HL-60 (cell line): Measurements from ENCODE around the gene PTBP1.

Source experiments
- DNase-seq, 2 experiments: peaks; one replicate each; pipeline ENCODE4 v3.0.0-alpha.2; 2010 to 2020; ENCODE audit warnings: low read depth in 1 of 2, low spot score in 1 of 2
- H3K27ac ChIP-seq: fragments of 250-450 bp; sonication (Bioruptor Pico); replicated peaks from 2 replicates; pipeline ENCODE4 v1.5.1; 2020; ENCODE audit warnings: mild to moderate bottlenecking, moderate library complexity
- H3K27me3 ChIP-seq: fragments of 250-450 bp; sonication (Bioruptor Pico); 2 replicates; pipeline ENCODE4 v1.5.1; 2021; ENCODE audit warnings: mild to moderate bottlenecking, moderate library complexity; ENCODE audit not compliant: insufficient read depth, poor library complexity, severe bottlenecking
- H3K4me3 ChIP-seq: replicated peaks from 2 replicates; pipeline ENCODE4 v1.5.1; 2011; ENCODE audit warnings: mild to moderate bottlenecking, control low read depth, low read length; ENCODE audit not compliant: insufficient read depth
- GABPA ChIP-seq: IDR thresholded peaks from 2 replicates; pipeline ENCODE4 v1.6.1; 2012; ENCODE audit warnings: low read depth
- POLR2AphosphoS5 ChIP-seq: IDR thresholded peaks from 2 replicates; pipeline ENCODE4 v1.6.1; 2012; ENCODE audit warnings: low read depth
- SPI1 ChIP-seq: IDR thresholded peaks from 2 replicates; pipeline ENCODE4 v1.6.1; 2012; ENCODE audit warnings: low read depth, mild to moderate bottlenecking, borderline replicate concordance
- TF ChIP-seq, protein P1 (sequence below): IDR thresholded peaks from 2 replicates; pipeline ENCODE4 v1.6.1; 2012; ENCODE audit warnings: low read depth; ENCODE audit not compliant: insufficient replicate concordance
- TF ChIP-seq, protein P2 (sequence below): IDR thresholded peaks from one replicate; pipeline ENCODE4 v1.5.1; 2011; ENCODE audit warnings: low read length, control low read depth, inconsistent platforms; ENCODE audit not compliant: insufficient read depth

Gene PTBP1

DNA sequence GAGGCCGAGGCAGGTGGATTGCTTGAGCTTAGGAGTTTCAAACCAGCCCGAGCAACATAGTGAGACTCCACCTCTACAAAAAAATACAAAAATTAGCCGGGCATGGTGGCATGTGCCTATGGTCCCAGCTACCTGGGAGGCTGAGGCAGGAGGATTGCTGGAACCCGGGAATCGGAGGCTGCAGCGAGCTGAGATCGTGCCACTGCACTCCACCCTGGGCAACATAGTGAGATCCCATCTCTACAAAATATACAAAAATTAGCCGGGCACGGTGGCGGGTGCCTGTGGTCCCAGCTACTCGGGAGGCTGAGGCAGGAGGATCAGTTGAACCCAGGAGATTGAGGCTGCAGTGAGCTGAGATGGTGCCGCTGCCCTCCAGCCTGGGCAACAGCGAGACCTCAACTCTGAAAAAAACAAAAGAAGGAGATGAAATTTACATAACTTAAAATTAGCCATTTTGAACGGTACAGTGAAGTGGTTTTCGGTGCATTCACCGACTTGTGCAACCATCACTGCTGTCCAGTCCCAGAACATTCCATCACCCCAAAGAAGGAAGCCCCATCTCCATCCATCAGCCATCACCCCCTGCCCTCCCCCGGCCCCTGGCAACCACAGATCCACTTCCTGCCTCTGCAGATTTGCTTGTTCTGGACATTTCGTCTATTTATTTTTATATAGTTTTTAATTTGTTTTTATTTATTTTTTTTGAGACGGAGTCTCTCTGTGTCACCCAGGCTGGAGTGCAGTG, 28.8 kb downstream of the PTBP1 start:
- Histone ChIP-seq H3K27ac (peak overlapping the region; percentile 98), H3K27me3 (no peaks in the 10 kb centered on the region), H3K4me3 (no peak overlapping the region)
- TF ChIP-seq, protein P1, sequence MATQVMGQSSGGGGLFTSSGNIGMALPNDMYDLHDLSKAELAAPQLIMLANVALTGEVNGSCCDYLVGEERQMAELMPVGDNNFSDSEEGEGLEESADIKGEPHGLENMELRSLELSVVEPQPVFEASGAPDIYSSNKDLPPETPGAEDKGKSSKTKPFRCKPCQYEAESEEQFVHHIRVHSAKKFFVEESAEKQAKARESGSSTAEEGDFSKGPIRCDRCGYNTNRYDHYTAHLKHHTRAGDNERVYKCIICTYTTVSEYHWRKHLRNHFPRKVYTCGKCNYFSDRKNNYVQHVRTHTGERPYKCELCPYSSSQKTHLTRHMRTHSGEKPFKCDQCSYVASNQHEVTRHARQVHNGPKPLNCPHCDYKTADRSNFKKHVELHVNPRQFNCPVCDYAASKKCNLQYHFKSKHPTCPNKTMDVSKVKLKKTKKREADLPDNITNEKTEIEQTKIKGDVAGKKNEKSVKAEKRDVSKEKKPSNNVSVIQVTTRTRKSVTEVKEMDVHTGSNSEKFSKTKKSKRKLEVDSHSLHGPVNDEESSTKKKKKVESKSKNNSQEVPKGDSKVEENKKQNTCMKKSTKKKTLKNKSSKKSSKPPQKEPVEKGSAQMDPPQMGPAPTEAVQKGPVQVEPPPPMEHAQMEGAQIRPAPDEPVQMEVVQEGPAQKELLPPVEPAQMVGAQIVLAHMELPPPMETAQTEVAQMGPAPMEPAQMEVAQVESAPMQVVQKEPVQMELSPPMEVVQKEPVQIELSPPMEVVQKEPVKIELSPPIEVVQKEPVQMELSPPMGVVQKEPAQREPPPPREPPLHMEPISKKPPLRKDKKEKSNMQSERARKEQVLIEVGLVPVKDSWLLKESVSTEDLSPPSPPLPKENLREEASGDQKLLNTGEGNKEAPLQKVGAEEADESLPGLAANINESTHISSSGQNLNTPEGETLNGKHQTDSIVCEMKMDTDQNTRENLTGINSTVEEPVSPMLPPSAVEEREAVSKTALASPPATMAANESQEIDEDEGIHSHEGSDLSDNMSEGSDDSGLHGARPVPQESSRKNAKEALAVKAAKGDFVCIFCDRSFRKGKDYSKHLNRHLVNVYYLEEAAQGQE = no peak
- TF ChIP-seq SPI1 = no peak; the same call in 1 of the 2 replicates
- TF ChIP-seq, protein P2, sequence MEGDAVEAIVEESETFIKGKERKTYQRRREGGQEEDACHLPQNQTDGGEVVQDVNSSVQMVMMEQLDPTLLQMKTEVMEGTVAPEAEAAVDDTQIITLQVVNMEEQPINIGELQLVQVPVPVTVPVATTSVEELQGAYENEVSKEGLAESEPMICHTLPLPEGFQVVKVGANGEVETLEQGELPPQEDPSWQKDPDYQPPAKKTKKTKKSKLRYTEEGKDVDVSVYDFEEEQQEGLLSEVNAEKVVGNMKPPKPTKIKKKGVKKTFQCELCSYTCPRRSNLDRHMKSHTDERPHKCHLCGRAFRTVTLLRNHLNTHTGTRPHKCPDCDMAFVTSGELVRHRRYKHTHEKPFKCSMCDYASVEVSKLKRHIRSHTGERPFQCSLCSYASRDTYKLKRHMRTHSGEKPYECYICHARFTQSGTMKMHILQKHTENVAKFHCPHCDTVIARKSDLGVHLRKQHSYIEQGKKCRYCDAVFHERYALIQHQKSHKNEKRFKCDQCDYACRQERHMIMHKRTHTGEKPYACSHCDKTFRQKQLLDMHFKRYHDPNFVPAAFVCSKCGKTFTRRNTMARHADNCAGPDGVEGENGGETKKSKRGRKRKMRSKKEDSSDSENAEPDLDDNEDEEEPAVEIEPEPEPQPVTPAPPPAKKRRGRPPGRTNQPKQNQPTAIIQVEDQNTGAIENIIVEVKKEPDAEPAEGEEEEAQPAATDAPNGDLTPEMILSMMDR = no peak
- TF ChIP-seq POLR2AphosphoS5 = peak; percentile 26; the same call in 1 of the 2 replicates
- TF ChIP-seq GABPA = no peak
- peak in 1 of 2 experiments; percentile 64 for DNase-seq

DNA sequence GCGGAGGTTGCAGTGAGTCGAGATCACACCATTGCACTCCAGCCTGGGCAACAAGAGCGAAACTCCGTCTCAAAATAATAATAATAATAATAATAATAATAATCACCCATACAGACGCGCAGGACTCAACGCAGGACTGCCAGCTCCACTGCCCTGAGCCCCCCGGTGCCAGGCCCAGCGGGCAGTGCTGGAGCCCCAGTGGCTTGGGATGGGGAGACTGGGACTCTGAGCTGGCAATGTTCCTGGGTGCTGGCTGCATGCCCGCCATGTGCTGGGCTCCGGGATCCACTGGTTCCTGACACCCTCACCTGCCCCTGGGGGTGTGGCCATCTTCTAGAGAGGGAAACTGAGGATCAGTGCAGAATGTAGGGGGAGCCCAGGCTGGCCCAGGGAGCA, 30.1 kb downstream of the PTBP1 start:
- TF ChIP-seq POLR2AphosphoS5 = no peak
- TF ChIP-seq, protein P1 = no peak
- TF ChIP-seq, protein P2 = no peak
- no peak for TF ChIP-seq GABPA
- no peak for TF ChIP-seq SPI1

DNA sequence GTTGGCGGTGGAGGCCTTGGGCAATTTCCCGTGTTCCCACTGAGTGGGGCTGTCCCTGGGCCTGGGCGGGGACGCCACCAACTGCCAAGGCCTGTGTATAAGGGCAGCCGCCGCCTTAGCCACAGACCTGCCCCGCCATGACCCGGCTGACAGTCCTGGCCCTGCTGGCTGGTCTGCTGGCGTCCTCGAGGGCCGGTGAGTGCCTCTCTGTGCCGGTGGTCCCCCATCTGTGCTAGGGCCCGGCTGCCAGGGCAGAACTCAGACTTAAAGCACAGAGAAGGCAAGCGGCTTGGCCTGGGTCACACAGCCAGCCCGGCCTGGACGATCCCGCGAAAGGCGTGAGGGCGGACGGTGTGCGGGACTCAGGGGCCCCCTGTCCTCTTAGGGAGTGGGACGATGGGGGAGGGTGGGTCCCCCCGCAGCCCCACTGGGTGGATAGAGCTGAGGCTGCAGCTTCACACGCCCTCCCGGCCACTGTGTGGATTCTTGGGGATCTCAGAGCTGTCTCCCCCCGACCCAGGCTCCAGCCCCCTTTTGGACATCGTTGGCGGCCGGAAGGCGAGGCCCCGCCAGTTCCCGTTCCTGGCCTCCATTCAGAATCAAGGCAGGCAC, 30.6 kb downstream of the PTBP1 start, which contains the start of gene AZU1:
Gene AZU1, plus strand, starts transcription at position 128 of the 612 bp plus-strand sequence. Its CDS starts 10 bp downstream, at position 138.
- TF ChIP-seq GABPA (no peak), SPI1 (peak; percentile 42; the same call in 1 of the 2 replicates), POLR2AphosphoS5 (peak; percentile 98)
- TF ChIP-seq, protein P2 = no peak
- TF ChIP-seq, protein P1 = peak; percentile 61
- Histone ChIP-seq H3K4me3 (peak within 1 kb of the TSS; percentile 63), H3K27me3 (no peaks in the 10 kb centered on the region), H3K27ac (peak within 1 kb of the TSS; percentile 98)
- peak; percentile 89 to 90 for DNase-seq

More for the DNA sequence above, 30.1 kb downstream of the PTBP1 start:
- H3K27me3 ChIP-seq = no peaks in the 10 kb centered on the region
- peak overlapping the region; percentile 63 for H3K4me3 ChIP-seq
- no peak for DNase-seq
- H3K27ac ChIP-seq = peak overlapping the region; percentile 98
